A673 (cell line): ENCODE results near the gene PNLIPRP2. TPM values are rescaled to one million over a fixed set of nuclear protein-coding genes. Genes with fewer than 3 reads are reported as not detected.

Experiments
- BruUV-seq: library from RNA; stranded (reverse); fragments of 400-500 nt; replicated peaks from 2 replicates; lab custom pipeline; 2021; lab: Mats Ljungman, UMichigan
- CTCF ChIA-PET: fragments of 300-600 bp; sonication (Branson Sonifier 250); formaldehyde crosslinking; loops from one replicate; lab custom pipeline; 2022; ENCODE audit warnings: antibody characterized with exemption; lab: Charles Lee
- POLR2A ChIA-PET: fragments of 300-600 bp; sonication (Branson Sonifier 250); formaldehyde crosslinking; loops from one replicate; lab custom pipeline; 2022; ENCODE audit warnings: antibody characterized with exemption; ENCODE audit not compliant: low non-redundant PET; lab: Charles Lee
- DNase-seq: peaks from one replicate; pipeline ENCODE4 v3.0.0-alpha.2; 2015; ENCODE audit warnings: low spot score
- H3K27ac ChIP-seq: fragments of 200-600 bp; sonication (generic); 2 replicates; pipeline ENCODE4 v1.5.1; 2016; ENCODE audit warnings: mixed run types, low read depth, mild to moderate bottlenecking, mixed read lengths, antibody characterized with exemption, low read length; ENCODE audit not compliant: poor library complexity, severe bottlenecking
- H3K27me3 ChIP-seq: fragments of 200-600 bp; sonication (generic); replicated peaks from 2 replicates; pipeline ENCODE4 v1.6.1; 2017; ENCODE audit warnings: mixed run types, low read depth, mild to moderate bottlenecking, mixed read lengths, antibody characterized with exemption, low read length; ENCODE audit not compliant: insufficient read depth, poor library complexity
- H3K36me3 ChIP-seq: fragments of 200-600 bp; sonication (generic); 2 replicates; pipeline ENCODE4 v1.6.1; 2016; ENCODE audit warnings: mixed run types, mild to moderate bottlenecking, mixed read lengths, antibody characterized with exemption, low read length; ENCODE audit not compliant: insufficient read depth, poor library complexity, severe bottlenecking
- H3K4me1 ChIP-seq: fragments of 200-600 bp; sonication (generic); 2 replicates; pipeline ENCODE4 v1.6.1; 2017; ENCODE audit warnings: mixed run types, mild to moderate bottlenecking, mixed read lengths, antibody characterized with exemption, low read length; ENCODE audit not compliant: insufficient read depth, poor library complexity, severe bottlenecking
- H3K4me3 ChIP-seq: fragments of 200-600 bp; sonication (generic); 2 replicates; pipeline ENCODE4 v1.5.1; 2016; ENCODE audit warnings: low read depth, mixed run types, mild to moderate bottlenecking, mixed read lengths, low read length; ENCODE audit not compliant: poor library complexity, severe bottlenecking
- H3K9me3 ChIP-seq: fragments of 200-600 bp; sonication (generic); 2 replicates; pipeline ENCODE4 v1.6.1; 2016; ENCODE audit warnings: mixed run types, low read depth, mild to moderate bottlenecking, mixed read lengths, antibody characterized with exemption, low read length; ENCODE audit not compliant: poor library complexity, severe bottlenecking
- CTCF ChIP-seq: fragments of 300-800, 200-600 bp; sonication (generic); conservative IDR thresholded peaks from 2 replicates; pipeline ENCODE4 v1.5.1; 2017; ENCODE audit warnings: low read depth, mild to moderate bottlenecking, antibody characterized with exemption, low read length, moderate library complexity, mixed read lengths
- EZH2 ChIP-seq: fragments of 200-600 bp; sonication (generic); IDR thresholded peaks from 2 replicates; pipeline ENCODE4 v1.6.1; 2017; ENCODE audit warnings: borderline replicate concordance, low read depth, mild to moderate bottlenecking, mixed read lengths, antibody characterized with exemption, low read length; ENCODE audit not compliant: poor library complexity, severe bottlenecking
- intact Hi-C: fragments of 100-400 bp; cut with micrococcal nuclease; formaldehyde crosslinking; loops from one replicate; pipeline ENCODE4 v1.10.0; 2022; ENCODE audit not compliant: unreplicated experiment
- total RNA-seq: library from RNA; stranded (reverse); gene quantifications from 2 replicates; pipeline ENCODE4 v1.2.3, GENCODE V29; 2021

Gene PNLIPRP2
- total RNA-seq, 1 experiment from 2014 or later, result not detected

- intact Hi-C loops, result no loop called here
- no peak overlapping the region for H3K27ac ChIP-seq
- DNase-seq, result no peak
- ChIA-PET CTCF (no interaction called here), POLR2A (no interaction called here)
- no peaks in the 10 kb centered on the region for H3K27me3 ChIP-seq
- no peaks in the 10 kb centered on the region for H3K4me1 ChIP-seq
- BruUV-seq, result no TSS peak
- no peaks in the 10 kb centered on the region for H3K9me3 ChIP-seq
- H3K4me3 ChIP-seq, result no peak overlapping the region
- TF ChIP-seq CTCF (no peak), EZH2 (no peak)
- H3K36me3 ChIP-seq, result no peaks in the 10 kb centered on the region
Observed at GRCh38 chr10:116689744-116690143, 69.0 kb downstream of the PNLIPRP2 start.

GRCh38 chr10:116690356-116691322, 69.9 kb downstream of the PNLIPRP2 start:
- Histone ChIP-seq H3K4me3 (no peak overlapping the region), H3K27me3 (no peaks in the 10 kb centered on the region), H3K9me3 (no peaks in the 10 kb centered on the region), H3K4me1 (no peaks in the 10 kb centered on the region), H3K36me3 (no peaks in the 10 kb centered on the region), H3K27ac (no peak overlapping the region)
- intact Hi-C loops, result no loop called here
- CTCF ChIA-PET, result no interaction called here
- no peak for TF ChIP-seq EZH2
- TF ChIP-seq CTCF, result no peak
- POLR2A ChIA-PET, result no interaction called here
- DNase-seq, result no peak
- BruUV-seq, result no TSS peak

GRCh38 chr10:116691635-116692034, 70.9 kb downstream of the PNLIPRP2 start:
- no peaks in the 10 kb centered on the region for H3K4me1 ChIP-seq
- ChIA-PET POLR2A (no interaction called here), CTCF (no interaction called here)
- H3K27me3 ChIP-seq, result no peaks in the 10 kb centered on the region
- H3K4me3 ChIP-seq, result no peak overlapping the region
- TF ChIP-seq EZH2 (no peak), CTCF (no peak)
- no peak overlapping the region for H3K27ac ChIP-seq
- DNase-seq, result no peak
- no peaks in the 10 kb centered on the region for H3K36me3 ChIP-seq
- BruUV-seq, result no TSS peak
- H3K9me3 ChIP-seq, result no peaks in the 10 kb centered on the region
- intact Hi-C loops, result no loop called here
